NCI-H226 (cell line): ENCODE data around the gene GSTCD.
"Not testable (repeated sequence)": the region's sequence is repeated elsewhere in the genome, so short reads cannot be mapped to it uniquely, and the experiment has no call there.

Experiments
- DNase-seq: peaks from one replicate; pipeline ENCODE4 v3.0.0-alpha.2; 2015

GSTCD gene

DNA sequence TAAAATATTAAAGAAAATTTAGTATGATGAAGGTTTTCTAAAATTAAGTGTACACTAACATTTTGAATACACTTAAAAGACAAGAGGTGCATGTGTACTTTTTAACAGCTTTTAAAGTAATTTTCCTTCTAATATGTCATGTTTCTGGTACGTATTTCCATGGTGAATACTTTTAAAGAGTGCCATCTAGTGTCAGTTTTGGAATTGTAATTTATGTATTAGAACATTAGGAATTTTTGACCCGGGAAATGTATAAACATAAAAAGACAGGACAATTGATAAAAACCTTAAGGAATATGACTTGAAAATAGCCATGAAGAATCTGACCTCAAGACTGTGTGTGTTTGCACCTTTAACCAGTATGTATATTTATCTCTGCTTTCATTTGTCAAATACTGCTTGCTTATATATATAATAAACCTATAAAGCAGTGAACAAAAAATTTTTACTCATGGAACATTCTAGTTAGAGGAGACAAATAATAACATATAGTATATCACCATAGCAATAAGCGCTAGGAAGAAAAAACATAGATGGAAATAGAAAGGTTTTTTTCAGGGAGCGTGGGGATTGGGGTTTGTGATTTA, 7.2 kb downstream of the GSTCD start:
- DNase-seq, result no peak

DNA sequence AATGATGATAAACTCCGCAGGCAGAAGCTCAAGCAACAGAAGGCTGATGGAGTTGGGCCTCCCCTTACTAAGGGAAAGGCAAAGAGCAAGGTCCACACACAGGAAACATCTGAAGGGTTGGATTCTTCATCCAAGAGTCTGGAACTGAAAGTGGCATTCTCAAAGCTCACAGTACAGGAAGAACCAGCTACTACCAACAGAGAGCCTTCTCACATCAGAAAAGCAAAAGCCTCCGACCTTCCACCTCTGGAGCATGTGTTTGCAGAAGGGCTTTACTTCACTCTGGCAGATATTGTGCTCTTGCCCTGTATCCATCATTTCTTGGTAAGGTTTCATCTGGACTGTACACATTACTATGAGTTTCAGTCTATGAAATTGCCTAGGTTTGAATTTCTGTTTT, 10.6 kb downstream of the GSTCD start:
- DNase-seq, result no peak

- no peak for DNase-seq
These were observed 17.0 kb downstream of the GSTCD start for GRCh38 chr4:105725623-105726022.

GRCh38 chr4:105729895-105730294, 21.3 kb downstream of the GSTCD start:
- DNase-seq, result not testable (repeated sequence)

DNA sequence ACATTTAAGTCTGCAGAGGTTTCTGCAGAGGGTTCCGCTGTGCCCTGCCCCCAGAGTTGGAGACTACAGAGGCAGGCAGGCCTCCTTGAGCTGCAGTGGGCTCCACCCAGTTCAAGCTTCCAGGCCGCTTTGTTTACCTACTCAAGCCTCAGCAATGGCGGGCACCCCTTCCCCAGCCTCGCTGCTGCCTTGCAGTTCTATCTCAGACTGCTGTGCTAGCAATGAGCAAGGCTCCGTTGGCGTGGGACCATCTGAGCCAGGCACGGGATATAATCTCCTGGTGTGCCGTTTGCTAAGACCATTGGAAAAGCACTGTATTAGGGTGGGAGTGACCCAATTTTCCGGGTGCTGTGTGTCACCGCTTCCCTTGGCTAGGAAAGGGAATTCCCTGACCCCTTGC, 26.6 kb downstream of the GSTCD start:
- DNase-seq, result not testable (repeated sequence)

DNA sequence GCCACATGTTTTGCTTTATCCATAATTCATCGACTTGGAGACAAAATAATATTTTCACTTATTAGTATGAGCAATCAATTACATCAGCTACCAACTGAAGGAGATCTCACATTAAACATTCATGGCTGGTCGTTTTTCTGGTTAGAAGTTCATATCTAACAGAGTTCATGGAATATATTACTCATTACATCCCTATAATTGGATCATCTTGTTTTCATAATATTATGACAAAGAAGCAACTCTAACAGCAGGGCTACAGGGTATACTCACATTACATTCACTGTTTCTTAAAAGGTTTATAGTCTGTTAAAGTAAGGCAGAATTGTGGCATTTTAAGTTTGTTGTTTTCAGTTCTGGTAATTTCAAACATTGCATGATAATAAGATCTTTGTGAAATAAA, 33.0 kb downstream of the GSTCD start:
- no peak for DNase-seq

DNA sequence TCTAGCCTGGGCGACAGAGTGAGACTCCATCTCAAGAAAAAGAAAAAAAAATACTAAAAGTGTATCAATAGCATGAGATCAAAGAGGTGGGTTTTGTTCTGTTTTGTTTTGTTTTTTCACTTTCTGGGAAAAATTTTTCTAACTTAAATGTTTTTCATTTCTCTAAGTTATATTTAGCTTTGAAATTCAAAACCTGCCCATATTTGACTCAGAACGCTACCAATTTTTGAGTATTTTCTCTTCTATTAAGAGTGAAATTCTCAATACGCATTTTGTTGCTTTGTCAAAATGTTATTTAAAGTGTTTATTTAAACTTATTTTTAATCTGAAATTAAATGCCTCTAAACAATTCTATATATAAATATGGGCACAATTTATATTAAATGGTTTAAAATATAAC, 39.6 kb downstream of the GSTCD start:
- DNase-seq, result no peak

- DNase-seq, result no peak
These were observed 43.2 kb downstream of the GSTCD start for GRCh38 chr4:105751718-105752299.

- no peak for DNase-seq
These were observed 44.8 kb downstream of the GSTCD start for GRCh38 chr4:105753361-105753760.

- peak; percentile 5 for DNase-seq
These were observed 46.8 kb downstream of the GSTCD start for GRCh38 chr4:105755375-105755774.

GRCh38 chr4:105758958-105759357, 50.4 kb downstream of the GSTCD start:
- DNase-seq, result no peak

GRCh38 chr4:105765690-105766407, 57.3 kb downstream of the GSTCD start:
- peak; percentile 84 for DNase-seq

GRCh38 chr4:105767579-105767978, 59.0 kb downstream of the GSTCD start:
- no peak for DNase-seq

GRCh38 chr4:105770524-105770923, 61.9 kb downstream of the GSTCD start:
- not testable (repeated sequence) for DNase-seq

- DNase-seq, result not testable (repeated sequence)
These were observed 63.5 kb downstream of the GSTCD start for GRCh38 chr4:105772065-105772464.

DNA sequence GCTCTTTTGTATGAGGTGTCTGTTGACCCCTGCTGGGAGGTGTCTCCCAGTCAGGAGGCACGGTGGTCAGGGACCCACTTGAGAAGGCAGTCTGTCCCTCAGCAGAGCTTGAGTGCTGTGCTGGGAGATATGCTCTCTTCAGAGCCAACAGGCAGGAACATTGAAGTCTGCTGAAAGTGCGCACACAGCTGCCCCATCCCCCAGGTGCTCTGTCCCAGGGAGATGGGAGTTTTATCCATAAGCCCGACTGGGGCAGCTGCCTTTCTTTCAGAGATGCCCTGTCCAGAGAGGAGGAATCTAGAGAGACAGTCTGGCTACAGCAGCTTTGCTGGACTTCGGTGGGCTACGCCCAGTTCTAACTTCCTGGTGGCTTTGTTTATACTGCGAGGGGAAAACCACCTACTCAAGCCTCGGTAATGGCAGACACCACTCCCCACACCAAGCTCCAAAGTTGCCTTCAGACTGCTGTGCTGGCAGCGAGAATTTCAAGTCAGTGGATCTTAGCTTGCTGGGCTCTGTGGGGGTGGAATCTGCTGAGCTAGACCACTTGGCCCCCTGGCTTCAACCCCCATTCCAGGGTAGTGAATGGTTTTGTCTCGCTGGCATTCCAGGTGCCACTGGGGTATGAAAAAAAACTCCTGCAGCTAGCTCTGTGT, 67.3 kb downstream of the GSTCD start:
- DNase-seq, result not testable (repeated sequence)

DNA sequence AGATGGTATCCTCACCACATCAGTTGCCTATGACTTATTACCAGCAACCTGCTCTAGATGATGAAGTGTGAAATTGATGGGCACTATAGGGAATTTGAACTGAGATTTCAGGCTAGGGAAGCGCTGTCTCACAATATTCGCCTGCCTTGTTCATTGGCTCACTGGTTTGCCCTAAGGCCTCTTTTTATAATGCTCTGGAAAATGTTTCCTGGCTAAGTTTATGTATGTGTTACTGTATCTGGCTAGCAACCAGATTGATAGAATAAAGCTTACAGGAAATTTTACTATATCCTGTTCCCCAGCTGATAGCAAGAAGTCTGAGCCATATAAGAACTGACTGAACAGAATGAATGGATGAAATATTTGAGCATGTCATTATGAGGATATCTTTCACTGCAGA, 71.6 kb downstream of the GSTCD start:
- no peak for DNase-seq

- no peak for DNase-seq
These were observed 76.2 kb downstream of the GSTCD start for GRCh38 chr4:105784761-105785160.

- no peak for DNase-seq
These were observed 77.2 kb downstream of the GSTCD start for GRCh38 chr4:105785792-105786191.

GRCh38 chr4:105786748-105787147, 78.2 kb downstream of the GSTCD start:
- DNase-seq, result no peak

DNA sequence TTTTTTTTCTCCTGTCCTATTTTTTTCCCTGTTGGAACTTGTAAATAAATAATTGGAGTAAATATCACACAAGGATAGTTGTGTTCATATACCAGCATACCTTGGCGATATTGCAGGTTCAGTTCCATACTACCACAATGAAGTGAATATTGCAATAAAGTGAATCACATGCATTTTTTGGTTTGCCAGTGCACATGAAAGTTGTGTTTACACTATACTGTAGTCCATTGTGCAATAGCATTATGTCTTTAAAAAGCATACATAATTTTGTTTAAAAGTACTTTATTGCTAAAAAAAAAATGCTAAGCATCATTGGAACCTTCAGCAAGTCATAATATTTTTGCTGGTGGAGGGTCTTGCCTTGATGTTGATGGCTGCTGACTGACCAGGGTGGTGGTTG, 88.6 kb downstream of the GSTCD start:
- DNase-seq, result no peak

DNA sequence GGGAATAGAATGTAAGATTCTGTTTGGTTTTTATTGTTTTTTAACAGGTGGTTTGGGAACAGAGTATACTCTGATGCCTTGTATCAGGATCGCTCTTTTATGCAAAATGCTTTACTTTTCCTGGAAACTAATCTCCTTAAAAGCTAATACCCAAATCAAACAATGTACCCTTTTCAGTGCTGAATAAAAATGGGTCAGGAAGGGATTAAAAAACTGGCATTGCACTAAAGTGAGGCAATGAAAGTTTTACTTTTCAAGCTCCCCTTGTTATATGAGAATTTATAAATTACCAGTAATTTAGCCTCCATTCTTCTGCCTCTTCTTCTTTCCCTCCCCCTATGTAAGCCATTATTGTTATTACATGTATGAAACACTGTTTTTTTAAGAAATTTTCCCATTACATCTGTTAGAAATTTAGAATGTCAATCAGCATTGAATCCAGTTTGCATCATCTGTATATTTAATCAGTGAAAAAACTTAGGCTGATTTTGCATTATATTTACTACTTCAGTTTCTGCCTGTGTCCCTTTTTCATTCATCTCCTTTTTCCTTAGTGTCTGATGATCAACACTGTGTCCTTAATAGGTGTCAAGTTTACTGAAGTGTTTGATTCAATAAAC, 97.0 kb downstream of the GSTCD start:
- no peak for DNase-seq

DNA sequence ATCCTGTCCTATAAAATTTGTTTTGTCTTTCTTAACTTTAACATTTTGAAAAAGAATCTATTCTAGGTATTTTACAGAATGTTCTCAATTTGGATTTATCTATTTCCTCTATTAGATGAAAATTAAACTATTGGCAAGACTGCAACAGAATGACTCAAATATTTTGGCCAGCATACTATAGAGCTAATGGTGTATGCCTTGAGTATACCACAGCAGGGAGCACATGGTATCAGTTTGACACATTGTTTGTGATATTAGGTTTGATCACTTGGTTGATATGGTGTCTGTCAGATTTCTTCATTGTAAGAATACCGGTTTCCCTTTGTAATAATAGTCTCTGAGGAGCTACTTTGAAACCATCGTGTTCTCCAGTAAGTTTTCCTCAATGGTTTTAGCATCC, 98.9 kb downstream of the GSTCD start:
- DNase-seq, result no peak
